ENCODE measurements around the gene CNNM2. TPM values are rescaled to one million over a fixed set of nuclear protein-coding genes. Genes with fewer than 3 reads are reported as not detected.

CNNM2 gene
- total RNA-seq, 1 donor, result 9.4 TPM

DNA sequence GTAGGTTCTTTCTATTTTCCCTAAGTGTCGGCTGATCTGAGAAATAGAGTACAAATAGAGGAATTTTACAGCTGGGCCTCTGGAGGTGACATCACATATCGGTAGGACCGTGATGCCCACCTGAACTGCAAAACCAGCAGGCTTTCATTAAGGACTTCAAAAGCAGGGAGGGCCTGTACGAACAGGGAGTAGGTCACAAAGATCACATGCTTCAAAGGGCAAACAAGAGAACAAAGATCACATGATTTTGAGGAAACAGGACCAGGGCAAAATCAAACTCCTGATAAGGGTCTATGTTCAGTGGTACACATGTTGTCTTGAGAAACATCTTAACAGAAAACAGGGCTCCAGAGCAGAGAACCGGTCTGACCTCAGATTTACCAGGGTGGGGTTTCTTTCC, 88.9 kb downstream of the CNNM2 start:
- Histone ChIP-seq H3K4me1 (ENCODE audit: insufficient read depth, low read length) (no peaks in the 10 kb centered on the region), H3K79me2 (ENCODE audit: insufficient read depth, low read length) (no peaks in the 10 kb centered on the region), H3K27me3 (ENCODE audit: insufficient read depth, low read length) (no peaks in the 10 kb centered on the region), H3K27ac (ENCODE audit: low read depth, low read length) (no peak overlapping the region), H3K36me3 (ENCODE audit: insufficient read depth, low read length) (no peaks in the 10 kb centered on the region), H3K9me3 (ENCODE audit: low read depth, low read length) (no peaks in the 10 kb centered on the region), H4K20me1 (ENCODE audit: insufficient read depth, low read length) (no peaks in the 10 kb centered on the region), H3K4me3 (ENCODE audit: insufficient read depth, low read length) (no peak overlapping the region), H3K4me2 (ENCODE audit: insufficient read depth, low read length) (no peak overlapping the region), H2AFZ (ENCODE audit: low read length) (no peak overlapping the region)
- TF ChIP-seq, protein P1, sequence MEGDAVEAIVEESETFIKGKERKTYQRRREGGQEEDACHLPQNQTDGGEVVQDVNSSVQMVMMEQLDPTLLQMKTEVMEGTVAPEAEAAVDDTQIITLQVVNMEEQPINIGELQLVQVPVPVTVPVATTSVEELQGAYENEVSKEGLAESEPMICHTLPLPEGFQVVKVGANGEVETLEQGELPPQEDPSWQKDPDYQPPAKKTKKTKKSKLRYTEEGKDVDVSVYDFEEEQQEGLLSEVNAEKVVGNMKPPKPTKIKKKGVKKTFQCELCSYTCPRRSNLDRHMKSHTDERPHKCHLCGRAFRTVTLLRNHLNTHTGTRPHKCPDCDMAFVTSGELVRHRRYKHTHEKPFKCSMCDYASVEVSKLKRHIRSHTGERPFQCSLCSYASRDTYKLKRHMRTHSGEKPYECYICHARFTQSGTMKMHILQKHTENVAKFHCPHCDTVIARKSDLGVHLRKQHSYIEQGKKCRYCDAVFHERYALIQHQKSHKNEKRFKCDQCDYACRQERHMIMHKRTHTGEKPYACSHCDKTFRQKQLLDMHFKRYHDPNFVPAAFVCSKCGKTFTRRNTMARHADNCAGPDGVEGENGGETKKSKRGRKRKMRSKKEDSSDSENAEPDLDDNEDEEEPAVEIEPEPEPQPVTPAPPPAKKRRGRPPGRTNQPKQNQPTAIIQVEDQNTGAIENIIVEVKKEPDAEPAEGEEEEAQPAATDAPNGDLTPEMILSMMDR (IDR thresholded peaks at IDR 0.05; ENCODE audit: extremely low read depth, low read depth, low read length), result no peak
- DNase-seq (ENCODE audit: insufficient read length, low spot score, missing footprints), result no peak

DNA sequence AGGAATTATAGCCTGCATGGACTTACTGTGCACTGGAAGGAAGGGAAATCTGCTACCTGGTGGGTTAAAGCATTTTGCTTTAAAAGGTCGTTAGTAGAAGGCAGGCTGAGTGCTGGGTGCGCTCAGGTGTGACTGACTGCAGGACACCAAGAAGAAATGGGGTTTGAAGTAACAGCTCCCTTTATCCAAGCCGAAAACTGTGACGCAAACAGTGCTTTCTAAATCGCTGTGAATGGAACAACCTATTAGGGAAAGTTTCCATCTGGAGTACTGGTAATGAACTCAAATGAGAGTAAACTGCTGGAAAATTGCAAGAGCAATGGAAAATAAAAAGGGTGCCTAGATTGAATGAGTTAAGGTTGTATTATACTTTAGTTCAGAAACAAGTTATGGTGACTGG, 95.3 kb downstream of the CNNM2 start:
- Histone ChIP-seq H3K27me3 (ENCODE audit: insufficient read depth, low read length) (peaks cover 7% of the 10 kb centered on the region), H3K36me3 (ENCODE audit: insufficient read depth, low read length) (no peaks in the 10 kb centered on the region), H3K4me2 (ENCODE audit: insufficient read depth, low read length) (no peak overlapping the region), H3K9me3 (ENCODE audit: low read depth, low read length) (no peaks in the 10 kb centered on the region), H3K79me2 (ENCODE audit: insufficient read depth, low read length) (no peaks in the 10 kb centered on the region), H3K27ac (ENCODE audit: low read depth, low read length) (no peak overlapping the region), H3K4me3 (ENCODE audit: insufficient read depth, low read length) (no peak overlapping the region), H4K20me1 (ENCODE audit: insufficient read depth, low read length) (no peaks in the 10 kb centered on the region), H2AFZ (ENCODE audit: low read length) (no peak overlapping the region), H3K4me1 (ENCODE audit: insufficient read depth, low read length) (no peaks in the 10 kb centered on the region)
- no peak for DNase-seq (ENCODE audit: insufficient read length, low spot score, missing footprints)
- TF ChIP-seq, protein P1 (IDR thresholded peaks at IDR 0.05; ENCODE audit: extremely low read depth, low read depth, low read length), result no peak

DNA sequence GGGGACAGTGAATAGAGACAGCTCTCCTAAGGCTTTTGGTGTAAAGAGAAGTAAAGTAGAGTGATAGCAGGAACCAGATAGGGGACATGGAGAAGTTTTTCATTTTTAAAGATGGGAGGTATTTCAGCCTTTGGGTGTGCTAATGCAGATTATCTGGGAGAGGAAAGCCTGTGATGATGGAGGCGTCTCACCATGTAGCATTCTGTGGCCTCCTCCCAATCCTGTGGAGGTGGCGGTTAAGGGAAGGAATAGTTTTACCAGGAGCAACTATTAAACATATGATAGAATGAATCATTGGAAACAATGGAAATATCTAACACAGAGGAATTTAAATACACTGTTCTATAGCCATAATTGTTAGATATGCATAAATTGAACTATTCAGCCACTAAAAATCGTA, 101.3 kb downstream of the CNNM2 start:
- no peak overlapping the region for H2AFZ ChIP-seq (ENCODE audit: low read length)
- peaks cover 4% of the 10 kb centered on the region for H3K27me3 ChIP-seq (ENCODE audit: insufficient read depth, low read length)
- no peaks in the 10 kb centered on the region for H3K9me3 ChIP-seq (ENCODE audit: low read depth, low read length)
- no peaks in the 10 kb centered on the region for H4K20me1 ChIP-seq (ENCODE audit: insufficient read depth, low read length)
- H3K79me2 ChIP-seq (ENCODE audit: insufficient read depth, low read length), result no peaks in the 10 kb centered on the region
- TF ChIP-seq, protein P1 (IDR thresholded peaks at IDR 0.05; ENCODE audit: extremely low read depth, low read depth, low read length), result no peak
- peaks cover 10% of the 10 kb centered on the region for H3K4me1 ChIP-seq (ENCODE audit: insufficient read depth, low read length)
- no peak overlapping the region for H3K4me2 ChIP-seq (ENCODE audit: insufficient read depth, low read length)
- no peak overlapping the region for H3K27ac ChIP-seq (ENCODE audit: low read depth, low read length)
- no peak for DNase-seq (ENCODE audit: insufficient read length, low spot score, missing footprints)
- no peaks in the 10 kb centered on the region for H3K36me3 ChIP-seq (ENCODE audit: insufficient read depth, low read length)
- no peak overlapping the region for H3K4me3 ChIP-seq (ENCODE audit: insufficient read depth, low read length)

DNA sequence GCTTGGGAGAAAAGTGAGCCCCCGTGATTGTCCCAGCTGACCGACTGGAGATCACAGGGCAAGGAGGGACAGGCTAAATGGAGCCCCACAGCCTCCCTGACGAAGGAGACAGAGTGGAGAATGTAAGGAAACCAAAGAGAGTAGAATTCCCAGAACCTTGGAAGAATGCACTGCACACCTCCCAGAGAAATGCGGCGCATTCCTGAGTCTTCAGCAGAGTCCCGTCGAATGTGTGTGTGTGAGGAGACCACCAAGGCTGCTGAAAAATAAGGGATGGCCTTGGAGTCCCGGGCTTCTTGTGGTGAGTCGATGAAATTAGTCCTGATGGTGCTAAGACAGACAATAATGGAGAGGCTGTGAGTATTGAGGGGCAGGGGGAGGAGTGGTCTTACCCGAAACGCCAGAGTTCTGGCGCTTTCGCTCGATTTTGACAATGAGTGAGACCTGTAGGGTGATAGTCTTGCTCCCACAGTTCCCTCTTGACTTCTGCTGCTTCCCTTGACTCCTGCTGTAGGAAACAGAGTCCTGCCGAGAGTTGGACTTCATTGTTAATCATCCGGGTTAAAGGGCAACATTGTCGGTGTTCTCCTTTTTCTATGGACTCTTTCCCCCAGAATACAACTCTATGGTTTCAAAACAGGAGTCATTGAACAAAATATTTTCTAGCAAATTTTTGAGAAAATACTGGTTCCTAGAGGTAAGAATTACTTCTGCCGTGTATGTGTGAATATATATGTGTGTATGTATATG, 103.2 kb downstream of the CNNM2 start:
- peak overlapping the region; percentile 32 for H3K4me2 ChIP-seq (ENCODE audit: insufficient read depth, low read length)
- H4K20me1 ChIP-seq (ENCODE audit: insufficient read depth, low read length), result no peaks in the 10 kb centered on the region
- TF ChIP-seq, protein P1 (IDR thresholded peaks at IDR 0.05; ENCODE audit: extremely low read depth, low read depth, low read length), result no peak
- peaks cover 4% of the 10 kb centered on the region for H3K27me3 ChIP-seq (ENCODE audit: insufficient read depth, low read length)
- H3K79me2 ChIP-seq (ENCODE audit: insufficient read depth, low read length), result no peaks in the 10 kb centered on the region
- peak overlapping the region; percentile 53 for H3K27ac ChIP-seq (ENCODE audit: low read depth, low read length)
- H2AFZ ChIP-seq (ENCODE audit: low read length), result peak overlapping the region; percentile 56
- no peaks in the 10 kb centered on the region for H3K36me3 ChIP-seq (ENCODE audit: insufficient read depth, low read length)
- H3K9me3 ChIP-seq (ENCODE audit: low read depth, low read length), result no peaks in the 10 kb centered on the region
- no peak overlapping the region for H3K4me3 ChIP-seq (ENCODE audit: insufficient read depth, low read length)
- DNase-seq (ENCODE audit: insufficient read length, low spot score, missing footprints), result no peak
- peaks cover 10% of the 10 kb centered on the region for H3K4me1 ChIP-seq (ENCODE audit: insufficient read depth, low read length)

Data from osteoblast (primary cell).